Colonic mucosa (tissue), 4 donors: ENCODE results near the gene ENKUR. TPM values are rescaled to one million over a fixed set of nuclear protein-coding genes. Genes with fewer than 3 reads are reported as not detected.
A peak's percentile ranks its signal among the peaks of the same experiment; 100 is the strongest.

Source experiments
- DNase-seq: peaks from one replicate; pipeline ENCODE4 v3.0.0-alpha.2; 2020
- H3K27ac ChIP-seq: fragments of 200-600 bp; one replicate; pipeline ENCODE4 v1.8.0; 2021
- H3K27me3 ChIP-seq: fragments of 200-600 bp; one replicate; pipeline ENCODE4 v1.8.0; 2021
- H3K36me3 ChIP-seq: fragments of 200-600 bp; one replicate; pipeline ENCODE4 v1.8.0; 2021
- H3K4me1 ChIP-seq: fragments of 200-600 bp; one replicate; pipeline ENCODE4 v1.8.0; 2021; ENCODE audit warnings: mild to moderate bottlenecking
- H3K4me3 ChIP-seq: fragments of 200-600 bp; one replicate; pipeline ENCODE4 v1.8.0; 2021
- H3K9ac ChIP-seq, 2 donors: one replicate each; pipeline ENCODE4 v1.7.0; 2013; ENCODE audit warnings: control low read depth in 2 of 2, low read depth in 2 of 2, low read length in 2 of 2
- H3K9me3 ChIP-seq: fragments of 200-600 bp; one replicate; pipeline ENCODE4 v1.8.0; 2021
- CTCF ChIP-seq: fragments of 200-600 bp; IDR thresholded peaks from one replicate; pipeline ENCODE4 v1.8.0; 2022; ENCODE audit warnings: antibody characterized with exemption, mild to moderate bottlenecking
- intact Hi-C: fragments of 100-400 bp; cut with DNase I; formaldehyde crosslinking; loops from one replicate; pipeline ENCODE4 v1.14.1; 2022
- total RNA-seq, 2 donors: library from RNA; stranded (reverse); fragmentation: NEBNext Ultra II Directional in 1 of 2; extraction: Animal tissue kit (Norgen Biotek cat#: 25700) in 1 of 2; gene quantifications; one replicate each; pipeline ENCODE4 v1.2.1, GENCODE V29; 2021
- donor health status: healthy.
- donor health status: DM: no; HTN: no; CAD: no.
- donor health status: DM: no; HTN: no; CAD: no.

Gene ENKUR
- total RNA-seq, 2 donors from 2014 or later: 0.20 to 0.48 TPM

- Histone ChIP-seq H3K36me3 (no peaks in the 10 kb centered on the region), H3K27ac (no peak overlapping the region), H3K9ac (no peak overlapping the region), H3K4me3 (no peak overlapping the region), H3K4me1 (no peaks in the 10 kb centered on the region), H3K27me3 (no peaks in the 10 kb centered on the region), H3K9me3 (no peaks in the 10 kb centered on the region)
- DNase-seq: no peak
- intact Hi-C loops: no loop called here
- TF ChIP-seq CTCF: no peak
Observed at GRCh38 chr10:25049966-25050365, 34.0 kb upstream of the ENKUR start.

- no peak overlapping the region for H3K27ac ChIP-seq
- DNase-seq: peak; percentile 61
- intact Hi-C loops: no loop called here
Observed at GRCh38 chr10:25048450-25048849, 32.5 kb upstream of the ENKUR start.

GRCh38 chr10:25047591-25048301 lies 31.8 kb upstream of the ENKUR start:
- H3K9me3 ChIP-seq: no peaks in the 10 kb centered on the region
- TF ChIP-seq CTCF: no peak
- H3K9ac ChIP-seq: no peak overlapping the region
- no peaks in the 10 kb centered on the region for H3K4me1 ChIP-seq
- no peak for DNase-seq
- H3K27ac ChIP-seq: no peak overlapping the region
- intact Hi-C loops: no loop called here
- no peak overlapping the region for H3K4me3 ChIP-seq
- no peaks in the 10 kb centered on the region for H3K36me3 ChIP-seq
- no peaks in the 10 kb centered on the region for H3K27me3 ChIP-seq

More at GRCh38 chr10:25048450-25048849, 32.5 kb upstream of the ENKUR start:
- TF ChIP-seq CTCF: no peak
- H3K36me3 ChIP-seq: no peaks in the 10 kb centered on the region
- no peaks in the 10 kb centered on the region for H3K27me3 ChIP-seq
- no peak overlapping the region for H3K9ac ChIP-seq
- no peaks in the 10 kb centered on the region for H3K4me1 ChIP-seq
- no peak overlapping the region for H3K4me3 ChIP-seq
- H3K9me3 ChIP-seq: no peaks in the 10 kb centered on the region

GRCh38 chr10:25047088-25047487 lies 31.1 kb upstream of the ENKUR start:
- Histone ChIP-seq H3K4me1 (no peaks in the 10 kb centered on the region), H3K27ac (no peak overlapping the region), H3K9me3 (no peaks in the 10 kb centered on the region), H3K27me3 (no peaks in the 10 kb centered on the region), H3K4me3 (no peak overlapping the region), H3K36me3 (no peaks in the 10 kb centered on the region), H3K9ac (no peak overlapping the region)
- intact Hi-C loops: no loop called here
- DNase-seq: no peak
- TF ChIP-seq CTCF: no peak

- H3K36me3 ChIP-seq: no peaks in the 10 kb centered on the region
- no peak overlapping the region for H3K9ac ChIP-seq
- no peaks in the 10 kb centered on the region for H3K9me3 ChIP-seq
- no peaks in the 10 kb centered on the region for H3K4me1 ChIP-seq
- no peak overlapping the region for H3K27ac ChIP-seq
- TF ChIP-seq CTCF: no peak
- no peak overlapping the region for H3K4me3 ChIP-seq
- intact Hi-C loops: no loop called here
- no peaks in the 10 kb centered on the region for H3K27me3 ChIP-seq
- no peak for DNase-seq
Observed at GRCh38 chr10:25046641-25047040, 30.7 kb upstream of the ENKUR start.
